Naive thymus-derived CD8-positive, alpha-beta T cell (primary cell): ENCODE measurements around the gene ZP4. TPM values are rescaled to one million over a fixed set of nuclear protein-coding genes. Genes with fewer than 3 reads are reported as not detected.

Source experiments
- ATAC-seq, 2 donors: fragments of 150-1000 bp; cut with Tn5 transposase in 1 of 2; sonication (Bioruptor Pico), chemical (Tn5 transposase) in 1 of 2; 1 replicate in 1 of 2; 2 replicates in 1 of 2; pipeline ENCODE4 v1.10.0; 2021; ENCODE audit warnings: mild to moderate bottlenecking in 2 of 2, moderate library complexity in 2 of 2
- POLR2A ChIA-PET: fragments of 350-600 bp; sonication (Branson Sonifier 250); formaldehyde crosslinking; loops from one replicate; lab custom pipeline; 2021; ENCODE audit warnings: antibody characterized with exemption; lab: Charles Lee
- DNase-seq, 10 donors: peaks; one replicate each; pipeline versions ENCODE4 v3.0.0 to v3.0.0-alpha.2; 2020 to 2022
- H3K27ac Mint-ChIP-seq, 10 donors: one replicate each; pipeline ENCODE4 v1.8.0; 2020 to 2022; ENCODE audit warnings: mild to moderate bottlenecking in 10 of 10, mixed read lengths in 10 of 10, moderate library complexity in 4 of 10, inconsistent platforms in 1 of 10
- H3K27me3 Mint-ChIP-seq, 5 donors: one replicate each; pipeline ENCODE4 v1.8.0; 2021 to 2022; ENCODE audit warnings: mixed read lengths in 5 of 5
- H3K36me3 Mint-ChIP-seq, 3 donors: one replicate each; pipeline ENCODE4 v1.8.0; 2020 to 2022; ENCODE audit warnings: mixed read lengths in 3 of 3, mild to moderate bottlenecking in 2 of 3, inconsistent platforms in 1 of 3
- H3K4me1 Mint-ChIP-seq, 4 donors: one replicate each; pipeline ENCODE4 v1.8.0; 2021 to 2022; ENCODE audit warnings: mixed read lengths in 4 of 4
- H3K4me3 Mint-ChIP-seq, 10 donors: one replicate each; pipeline ENCODE4 v1.8.0; 2020 to 2022; ENCODE audit warnings: mild to moderate bottlenecking in 10 of 10, mixed read lengths in 10 of 10, moderate library complexity in 6 of 10, inconsistent platforms in 1 of 10
- H3K9me3 Mint-ChIP-seq, 9 donors: one replicate each; pipeline ENCODE4 v1.8.0; 2020 to 2022; ENCODE audit warnings: mixed read lengths in 9 of 9, mild to moderate bottlenecking in 3 of 9, inconsistent platforms in 1 of 9, moderate library complexity in 1 of 9
- polyA plus RNA-seq, 3 donors: library from polyadenylated mRNA; unstranded; fragments of 300-500 nt; fragmentation: Illumina TruSeq; gene quantifications; one replicate each; pipeline ENCODE4 v1.2.3, GENCODE V29; 2021
- total RNA-seq, 8 experiments: library from RNA in 2 of 8; stranded (reverse) in 2 of 8; gene quantifications; one replicate each; pipeline ENCODE4 v1.2.3 and lab custom pipeline; 2021 to 2026

Gene ZP4, protein sequence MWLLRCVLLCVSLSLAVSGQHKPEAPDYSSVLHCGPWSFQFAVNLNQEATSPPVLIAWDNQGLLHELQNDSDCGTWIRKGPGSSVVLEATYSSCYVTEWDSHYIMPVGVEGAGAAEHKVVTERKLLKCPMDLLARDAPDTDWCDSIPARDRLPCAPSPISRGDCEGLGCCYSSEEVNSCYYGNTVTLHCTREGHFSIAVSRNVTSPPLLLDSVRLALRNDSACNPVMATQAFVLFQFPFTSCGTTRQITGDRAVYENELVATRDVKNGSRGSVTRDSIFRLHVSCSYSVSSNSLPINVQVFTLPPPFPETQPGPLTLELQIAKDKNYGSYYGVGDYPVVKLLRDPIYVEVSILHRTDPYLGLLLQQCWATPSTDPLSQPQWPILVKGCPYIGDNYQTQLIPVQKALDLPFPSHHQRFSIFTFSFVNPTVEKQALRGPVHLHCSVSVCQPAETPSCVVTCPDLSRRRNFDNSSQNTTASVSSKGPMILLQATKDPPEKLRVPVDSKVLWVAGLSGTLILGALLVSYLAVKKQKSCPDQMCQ
- not detected for total RNA-seq
- polyA plus RNA-seq, result not detected
- total RNA-seq (lab: John Stamatoyannopoulos, UW), result 0 reads per million in 6 experiments

DNA sequence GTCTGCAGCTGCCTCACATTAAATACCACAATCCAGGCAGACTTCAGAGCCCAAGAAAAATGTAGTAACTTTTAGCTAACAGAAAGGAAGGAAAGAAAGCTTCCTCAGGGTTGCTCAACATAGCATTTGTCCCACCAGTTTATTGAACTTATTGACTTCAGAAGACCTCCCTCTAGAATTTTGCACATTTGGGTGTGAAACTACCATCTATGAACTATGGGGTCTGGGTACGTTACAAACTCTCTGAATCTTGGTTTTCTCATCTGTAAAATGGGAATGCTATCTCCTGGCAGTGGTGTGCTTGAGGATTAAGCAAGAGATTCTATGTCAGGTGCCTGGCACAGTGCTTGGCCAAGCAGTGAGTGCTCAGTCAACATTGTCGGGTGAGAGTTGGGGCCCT is at the start of gene ZP4:
Gene ZP4 (minus strand): TSS at position 101 of the 400 bp plus-strand sequence. CDS start 287 bp downstream, outside the sequence.
- no peak for DNase-seq
- H3K4me3 Mint-ChIP-seq, result no peak within 1 kb of the TSS
- POLR2A ChIA-PET, result no interaction called here
- peaks cover 0 to 10% (median 0%) of the 10 kb centered on the region in 9 donors for H3K9me3 Mint-ChIP-seq
- H3K4me1 Mint-ChIP-seq, result no peaks in the 10 kb centered on the region
- H3K36me3 Mint-ChIP-seq, result no peaks in the 10 kb centered on the region
- peaks cover 0 to 3% (median 0%) of the 10 kb centered on the region in 5 donors for H3K27me3 Mint-ChIP-seq
- ATAC-seq, result no peak
- H3K27ac Mint-ChIP-seq, result no peak within 1 kb of the TSS

- POLR2A ChIA-PET, result no interaction called here
- no peak overlapping the region for H3K4me3 Mint-ChIP-seq
- no peak overlapping the region for H3K27ac Mint-ChIP-seq
- H3K36me3 Mint-ChIP-seq, result no peaks in the 10 kb centered on the region
- H3K27me3 Mint-ChIP-seq, result no peaks in the 10 kb centered on the region
- H3K9me3 Mint-ChIP-seq, result peaks cover 0 to 15% (median 0%) of the 10 kb centered on the region in 9 donors
- no peak for ATAC-seq
- no peaks in the 10 kb centered on the region for H3K4me1 Mint-ChIP-seq
- no peak for DNase-seq
These were observed 47.8 kb upstream of the ZP4 start for GRCh38 chr1:237938553-237938952.

GRCh38 chr1:237938068-237938467 is 47.3 kb upstream of the ZP4 start:
- H3K36me3 Mint-ChIP-seq, result no peaks in the 10 kb centered on the region
- DNase-seq (no peak), ATAC-seq (no peak)
- no peak overlapping the region for H3K4me3 Mint-ChIP-seq
- H3K9me3 Mint-ChIP-seq, result peaks cover 0 to 15% (median 0%) of the 10 kb centered on the region in 9 donors
- H3K4me1 Mint-ChIP-seq, result no peaks in the 10 kb centered on the region
- POLR2A ChIA-PET, result no interaction called here
- no peak overlapping the region for H3K27ac Mint-ChIP-seq
- no peaks in the 10 kb centered on the region for H3K27me3 Mint-ChIP-seq

DNA sequence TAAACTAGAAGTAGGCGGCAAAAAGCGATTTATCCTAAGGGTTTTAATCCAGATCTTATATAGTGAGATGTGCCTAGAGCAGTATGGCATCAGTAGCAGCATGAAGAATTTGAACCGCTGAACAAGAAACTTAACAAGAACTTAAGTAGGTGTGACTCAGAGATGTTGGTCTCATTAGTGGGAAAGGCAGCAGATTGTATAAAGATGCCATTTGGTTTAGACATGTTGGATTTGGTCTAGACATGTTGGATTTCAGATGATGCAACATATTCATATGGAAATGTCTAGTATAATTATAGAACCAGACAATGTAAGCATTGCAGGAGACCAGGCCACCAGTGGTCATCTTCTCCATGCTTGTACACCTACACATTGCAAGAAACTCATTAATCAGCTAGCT is 42.1 kb upstream of the ZP4 start:
- peaks cover 0 to 2% (median 0%) of the 10 kb centered on the region in 5 donors for H3K27me3 Mint-ChIP-seq
- ATAC-seq, result no peak
- H3K4me1 Mint-ChIP-seq, result no peaks in the 10 kb centered on the region
- no peak for DNase-seq
- POLR2A ChIA-PET, result no interaction called here
- H3K9me3 Mint-ChIP-seq, result peaks cover 0 to 7% (median 0%) of the 10 kb centered on the region in 9 donors
- no peak overlapping the region for H3K4me3 Mint-ChIP-seq
- no peaks in the 10 kb centered on the region for H3K36me3 Mint-ChIP-seq
- H3K27ac Mint-ChIP-seq, result no peak overlapping the region

GRCh38 chr1:237931581-237931980 is 40.9 kb upstream of the ZP4 start:
- Mint-ChIP-seq H3K36me3 (no peaks in the 10 kb centered on the region), H3K4me3 (no peak overlapping the region), H3K27me3 (peaks cover 0 to 3% (median 0%) of the 10 kb centered on the region in 5 donors), H3K4me1 (no peaks in the 10 kb centered on the region), H3K27ac (no peak overlapping the region), H3K9me3 (peaks cover 0 to 6% (median 2%) of the 10 kb centered on the region in 9 donors)
- DNase-seq (no peak), ATAC-seq (no peak)
- POLR2A ChIA-PET, result no interaction called here

- POLR2A ChIA-PET, result no interaction called here
- no peak overlapping the region for H3K4me3 Mint-ChIP-seq
- ATAC-seq (no peak), DNase-seq (no peak)
- H3K36me3 Mint-ChIP-seq, result no peaks in the 10 kb centered on the region
- H3K4me1 Mint-ChIP-seq, result no peaks in the 10 kb centered on the region
- H3K27me3 Mint-ChIP-seq, result peaks cover 0 to 4% (median 0%) of the 10 kb centered on the region in 5 donors
- H3K9me3 Mint-ChIP-seq, result peaks cover 0 to 2% (median 0%) of the 10 kb centered on the region in 9 donors
- H3K27ac Mint-ChIP-seq, result no peak overlapping the region
These were observed 36.5 kb upstream of the ZP4 start for GRCh38 chr1:237927198-237927597.

DNA sequence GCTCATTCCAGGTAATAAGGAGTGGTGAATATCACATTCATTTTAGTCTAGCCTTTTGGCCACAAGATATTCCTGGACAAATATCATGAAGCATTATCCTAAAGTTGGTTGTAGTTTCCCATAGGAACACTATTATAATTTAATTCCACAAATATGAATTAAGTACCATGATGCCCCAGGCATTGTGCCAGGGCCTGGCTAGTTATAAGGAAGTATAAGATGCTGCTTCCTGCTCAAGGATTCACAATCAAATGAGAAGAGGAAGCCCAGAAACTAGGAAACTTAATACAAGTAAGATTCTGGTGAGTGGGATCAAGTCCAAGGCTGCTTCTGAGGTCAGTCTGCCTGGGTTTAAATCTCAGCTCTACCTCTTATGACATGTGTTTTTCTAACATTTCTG is 30.6 kb upstream of the ZP4 start:
- Mint-ChIP-seq H3K27ac (no peak overlapping the region), H3K36me3 (no peaks in the 10 kb centered on the region), H3K27me3 (peaks cover 0 to 12% (median 0%) of the 10 kb centered on the region in 5 donors), H3K4me1 (no peaks in the 10 kb centered on the region), H3K4me3 (no peak overlapping the region), H3K9me3 (peaks cover 0 to 15% (median 3%) of the 10 kb centered on the region in 9 donors)
- ATAC-seq, result no peak
- no peak for DNase-seq
- POLR2A ChIA-PET, result no interaction called here

DNA sequence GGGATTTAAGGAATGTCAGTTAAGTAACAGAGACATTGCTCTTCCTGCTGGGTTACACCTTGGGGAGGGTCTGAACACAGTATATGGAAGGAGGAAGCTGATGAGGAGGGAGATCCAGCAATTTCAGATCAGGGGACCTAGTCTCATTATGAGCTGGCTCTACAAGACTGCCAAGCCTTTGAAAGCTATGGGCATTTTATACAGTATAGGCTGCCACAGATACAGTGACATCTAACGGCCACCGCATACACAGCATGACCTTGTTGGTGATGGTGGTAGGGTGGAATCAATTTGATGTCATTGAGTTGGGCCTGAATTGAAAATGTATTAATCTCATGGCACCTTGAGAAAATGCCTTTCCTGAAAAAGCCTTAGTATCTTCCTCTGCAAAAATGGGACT is 22.6 kb upstream of the ZP4 start:
- H3K36me3 Mint-ChIP-seq, result no peaks in the 10 kb centered on the region
- H3K4me1 Mint-ChIP-seq, result no peaks in the 10 kb centered on the region
- POLR2A ChIA-PET, result no interaction called here
- H3K27me3 Mint-ChIP-seq, result peaks cover 0 to 4% (median 0%) of the 10 kb centered on the region in 5 donors
- peaks cover 3 to 31% (median 8%) of the 10 kb centered on the region in 9 donors for H3K9me3 Mint-ChIP-seq
- H3K27ac Mint-ChIP-seq, result no peak overlapping the region
- no peak for DNase-seq
- no peak for ATAC-seq
- no peak overlapping the region for H3K4me3 Mint-ChIP-seq

GRCh38 chr1:237911911-237912310 is 21.2 kb upstream of the ZP4 start:
- ATAC-seq (no peak), DNase-seq (no peak)
- no peak overlapping the region for H3K27ac Mint-ChIP-seq
- POLR2A ChIA-PET, result no interaction called here
- no peaks in the 10 kb centered on the region for H3K36me3 Mint-ChIP-seq
- H3K9me3 Mint-ChIP-seq, result peaks cover 0 to 32% (median 10%) of the 10 kb centered on the region in 9 donors
- H3K4me1 Mint-ChIP-seq, result no peaks in the 10 kb centered on the region
- H3K4me3 Mint-ChIP-seq, result no peak overlapping the region
- no peaks in the 10 kb centered on the region for H3K27me3 Mint-ChIP-seq

DNA sequence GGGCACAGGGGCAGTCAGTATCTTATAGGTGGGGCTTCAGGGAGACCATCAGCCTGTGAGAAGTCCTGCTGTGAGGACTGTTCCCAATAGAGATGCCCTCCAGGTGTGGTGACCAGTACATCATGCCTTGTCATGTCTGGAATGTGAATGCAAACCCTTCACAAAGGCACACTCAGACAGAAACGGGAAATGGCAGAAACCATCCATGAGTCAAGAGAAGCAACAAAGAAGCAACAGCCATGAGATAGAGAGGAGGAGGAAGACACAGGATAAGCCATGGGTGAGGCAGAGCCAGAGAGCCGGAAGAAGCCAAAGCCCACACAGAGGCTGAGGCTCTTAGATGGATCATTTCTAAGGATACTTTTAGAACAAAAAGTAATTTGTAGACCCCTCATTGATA is 20.1 kb upstream of the ZP4 start:
- no peaks in the 10 kb centered on the region for H3K27me3 Mint-ChIP-seq
- H3K27ac Mint-ChIP-seq, result no peak overlapping the region
- H3K36me3 Mint-ChIP-seq, result no peaks in the 10 kb centered on the region
- POLR2A ChIA-PET, result no interaction called here
- ATAC-seq, result no peak
- peaks cover under 1 to 22% (median 10%) of the 10 kb centered on the region in 9 donors for H3K9me3 Mint-ChIP-seq
- no peak for DNase-seq
- no peak overlapping the region for H3K4me3 Mint-ChIP-seq
- no peaks in the 10 kb centered on the region for H3K4me1 Mint-ChIP-seq

- H3K27me3 Mint-ChIP-seq, result peaks cover 0 to 3% (median 0%) of the 10 kb centered on the region in 5 donors
- no peaks in the 10 kb centered on the region for H3K36me3 Mint-ChIP-seq
- peaks cover 0 to 26% (median 4%) of the 10 kb centered on the region in 9 donors for H3K9me3 Mint-ChIP-seq
- DNase-seq, result no peak
- POLR2A ChIA-PET, result no interaction called here
- no peak overlapping the region for H3K4me3 Mint-ChIP-seq
- no peaks in the 10 kb centered on the region for H3K4me1 Mint-ChIP-seq
- ATAC-seq, result no peak
- no peak overlapping the region for H3K27ac Mint-ChIP-seq
These were observed 13.2 kb upstream of the ZP4 start for GRCh38 chr1:237903961-237904360.

GRCh38 chr1:237902960-237903743 is 12.4 kb upstream of the ZP4 start:
- peaks cover 0 to 18% (median 4%) of the 10 kb centered on the region in 9 donors for H3K9me3 Mint-ChIP-seq
- H3K36me3 Mint-ChIP-seq, result no peaks in the 10 kb centered on the region
- POLR2A ChIA-PET, result no interaction called here
- no peak overlapping the region for H3K27ac Mint-ChIP-seq
- H3K27me3 Mint-ChIP-seq, result peaks cover 0 to 3% (median 0%) of the 10 kb centered on the region in 5 donors
- no peak for ATAC-seq
- H3K4me3 Mint-ChIP-seq, result no peak overlapping the region
- DNase-seq, result no peak
- no peaks in the 10 kb centered on the region for H3K4me1 Mint-ChIP-seq
